Activated CD4-positive, alpha-beta T cell treated with anti-CD3 and anti-CD28 coated beads, Interleukin-2, amount 50 U/mL, for 4 hours (primary cell): Measurements from ENCODE around the gene SETD2.
"Not testable (repeated sequence)": the region's sequence is repeated elsewhere in the genome, so short reads cannot be mapped to it uniquely, and the experiment has no call there.

Experiments
- DNase-seq, 2 experiments: peaks; one replicate each; pipeline ENCODE4 v3.0.0-alpha.2; 2020

The SETD2 gene

DNA sequence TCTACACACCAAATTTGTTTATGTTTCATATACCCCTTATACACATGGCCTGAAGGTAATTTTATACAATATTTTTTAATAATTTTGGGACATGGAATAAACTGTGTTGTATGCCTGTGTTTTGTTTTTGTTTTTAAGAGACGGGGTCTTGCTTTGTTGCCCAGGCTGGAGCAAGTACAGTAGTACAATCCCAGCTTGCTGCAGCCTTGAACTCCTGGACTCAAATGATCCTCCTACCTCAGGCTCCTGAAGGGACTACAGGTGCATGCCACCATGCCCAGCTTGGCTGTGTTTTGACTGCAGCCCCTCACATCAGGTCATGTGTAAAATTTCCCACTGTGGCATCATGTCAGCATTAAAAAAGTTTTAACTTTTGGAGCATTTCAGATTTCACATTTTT lies 18.6 kb downstream of the SETD2 start:
- no peak for DNase-seq

DNA sequence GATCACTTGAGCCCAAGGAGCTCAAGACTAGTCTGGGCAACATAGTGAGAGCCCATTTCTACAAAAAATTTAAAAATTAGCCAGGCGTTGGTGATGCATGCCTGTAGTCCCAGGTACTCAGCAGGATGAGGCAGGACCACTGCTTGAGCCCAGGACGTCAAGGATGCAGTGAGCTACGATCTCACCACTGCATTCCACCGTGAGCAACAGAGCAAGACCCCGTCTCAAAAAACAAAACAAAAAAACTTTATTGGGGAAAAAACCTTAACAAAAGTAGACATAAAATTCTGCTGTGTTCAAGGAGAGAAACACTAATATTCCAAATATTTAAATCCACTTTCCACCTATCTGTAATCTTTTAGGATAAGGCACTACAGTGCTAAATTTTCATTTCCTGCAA lies 20.8 kb downstream of the SETD2 start:
- no peak for DNase-seq

DNA sequence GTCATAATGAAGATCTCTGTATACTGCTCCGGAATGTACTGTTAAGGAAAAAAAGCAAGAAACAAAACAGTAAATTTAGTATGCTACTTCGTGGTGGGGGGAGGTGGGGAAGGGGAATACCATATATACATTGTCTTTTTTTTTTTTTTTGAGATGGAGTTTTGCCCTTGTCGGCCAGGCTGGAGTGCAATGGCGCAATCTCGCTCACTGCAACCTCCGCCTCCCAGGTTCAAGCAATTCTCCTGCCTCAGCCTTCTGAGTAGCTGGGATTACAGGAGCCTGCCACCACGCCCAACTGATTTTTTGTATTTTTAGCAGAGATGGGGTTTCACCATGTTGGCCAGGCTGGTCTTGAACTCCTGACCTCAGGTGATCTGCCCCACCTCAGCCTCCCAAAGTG lies 21.4 kb downstream of the SETD2 start:
- DNase-seq = not testable (repeated sequence)

DNA sequence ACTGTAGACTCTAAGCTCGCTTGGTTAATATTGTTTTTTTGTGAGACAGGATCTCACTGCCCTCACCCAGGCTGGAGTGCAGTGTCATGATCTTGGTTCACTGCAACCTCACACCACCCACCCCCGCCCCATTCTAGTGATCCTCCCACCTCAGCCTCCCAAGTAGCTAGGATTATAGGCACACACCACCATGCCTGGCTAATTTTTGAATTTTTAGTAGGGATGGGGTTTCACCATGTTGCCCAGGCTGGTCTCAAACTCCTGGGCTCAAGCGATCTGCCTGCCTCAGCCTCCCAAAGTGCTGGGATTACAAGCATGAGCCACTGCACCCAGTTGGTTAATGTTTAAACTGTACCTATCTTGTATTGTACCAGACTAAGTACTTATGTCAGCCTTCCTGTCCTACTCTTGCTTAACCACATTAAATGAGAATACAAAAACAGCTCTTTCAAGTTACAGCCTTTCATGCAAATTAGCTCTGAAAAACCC lies 22.9 kb downstream of the SETD2 start:
- DNase-seq = not testable (repeated sequence)

DNA sequence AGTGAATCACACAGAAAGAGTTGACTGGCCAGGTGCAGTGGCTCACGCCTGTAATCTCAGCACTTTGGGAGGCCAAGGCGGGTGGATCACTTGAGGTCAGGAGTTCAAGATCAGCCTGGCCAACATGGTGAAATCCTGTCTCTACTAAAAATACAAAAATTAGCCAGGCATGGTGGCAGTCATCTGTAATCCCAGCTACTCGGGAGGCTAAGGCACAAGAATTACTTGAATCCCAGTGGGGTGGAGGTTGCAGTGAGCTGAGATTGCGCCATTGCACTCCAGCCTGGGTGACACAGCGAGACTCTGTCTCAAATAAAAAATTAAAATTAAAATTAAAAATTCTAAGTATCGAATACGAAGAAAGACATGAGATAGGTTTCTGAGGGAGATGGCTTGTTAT lies 23.4 kb downstream of the SETD2 start:
- not testable (repeated sequence) for DNase-seq

DNA sequence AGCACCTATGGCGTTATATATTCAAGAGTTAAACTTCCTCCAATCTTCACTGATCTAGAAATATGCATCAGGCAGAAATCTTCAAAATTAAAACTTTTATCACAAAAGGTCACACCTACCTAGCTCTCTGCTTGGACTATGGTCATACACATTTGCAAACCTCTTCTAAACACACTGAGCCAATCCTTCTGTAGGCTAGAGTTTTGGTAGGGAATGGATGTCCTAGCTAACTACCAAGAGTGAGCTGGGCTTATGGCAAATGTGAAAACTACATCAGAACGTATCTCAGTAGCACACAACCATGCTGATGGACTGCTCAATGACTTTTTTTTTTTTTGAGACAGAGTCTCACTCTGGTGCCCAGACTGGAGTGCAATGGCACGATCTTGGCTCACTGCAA lies 29.6 kb downstream of the SETD2 start:
- no peak for DNase-seq

DNA sequence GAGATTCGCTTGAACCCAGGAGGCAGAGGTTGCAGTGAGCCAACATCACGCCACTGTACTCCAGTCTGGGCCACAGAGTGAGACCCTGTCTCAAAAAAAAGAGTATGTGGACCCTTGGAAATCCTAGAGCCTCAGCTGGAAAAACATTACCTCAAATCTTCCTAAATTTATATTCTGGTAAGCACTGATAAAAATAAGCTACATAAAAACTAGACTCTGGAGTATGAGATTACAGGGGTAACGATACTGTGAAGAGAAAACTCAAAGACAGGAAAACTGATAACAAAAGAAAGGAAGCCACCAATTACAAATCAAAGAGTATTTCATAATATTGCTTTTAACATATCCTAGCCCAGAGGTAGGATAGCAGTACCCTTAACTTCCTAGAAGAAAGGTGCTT lies 30.3 kb downstream of the SETD2 start:
- DNase-seq = no peak

DNA sequence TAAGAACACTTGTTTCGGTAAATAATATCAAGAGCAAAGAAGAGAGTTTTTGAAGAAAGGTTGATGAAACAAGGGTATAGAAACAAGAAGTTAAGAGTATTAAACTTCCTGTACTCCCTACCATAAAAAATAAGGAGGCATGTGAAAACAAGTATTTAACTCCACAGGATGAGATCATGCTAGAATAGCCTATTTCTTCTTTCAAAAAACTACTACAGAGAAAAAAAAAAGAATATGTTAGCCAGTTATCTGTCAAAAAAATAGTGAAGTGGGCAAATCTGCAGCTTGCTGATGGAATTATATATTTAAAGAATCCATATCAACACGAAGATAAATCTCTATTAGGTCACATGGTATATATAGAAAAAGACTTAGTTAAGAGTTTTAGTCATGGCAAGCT lies 33.4 kb downstream of the SETD2 start:
- DNase-seq = no peak

DNA sequence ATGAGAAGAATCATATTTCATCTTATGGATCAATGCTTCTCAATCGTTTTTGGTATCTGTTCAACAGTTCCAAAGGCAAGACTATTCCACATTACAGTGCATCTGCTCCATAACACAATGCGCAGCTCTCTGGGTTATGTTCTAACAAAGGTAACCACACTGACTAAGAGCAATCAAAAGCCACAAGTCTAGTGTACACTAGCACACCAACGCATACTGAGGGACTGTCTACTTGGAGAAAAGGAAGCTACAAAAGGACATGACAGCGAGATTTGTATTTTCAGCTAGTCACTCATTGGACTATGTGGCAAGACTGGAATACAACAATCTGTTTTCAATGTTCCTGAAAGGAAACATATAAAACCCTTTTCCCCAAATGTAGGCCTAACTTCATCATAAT lies 35.8 kb downstream of the SETD2 start:
- no peak for DNase-seq

DNA sequence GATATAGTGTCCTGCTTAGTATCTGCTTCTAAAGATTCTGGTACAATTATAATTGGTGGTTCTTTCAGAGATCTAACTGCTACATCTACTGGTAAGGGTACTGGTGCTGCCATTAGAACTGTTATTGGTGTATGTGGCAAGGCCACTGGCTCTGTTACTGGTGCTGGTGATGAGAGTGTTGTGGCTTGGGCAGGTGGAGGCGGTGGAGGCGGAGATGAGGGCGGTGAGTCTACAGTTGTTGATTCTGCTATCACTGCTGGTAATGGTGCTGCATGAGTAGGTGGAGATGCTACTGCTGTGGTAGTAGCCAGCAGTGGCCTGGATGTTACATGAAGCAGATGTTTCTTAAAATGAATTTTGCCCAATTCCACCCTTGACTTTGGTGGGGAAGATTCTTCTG lies 40.1 kb downstream of the SETD2 start:
- DNase-seq = no peak

DNA sequence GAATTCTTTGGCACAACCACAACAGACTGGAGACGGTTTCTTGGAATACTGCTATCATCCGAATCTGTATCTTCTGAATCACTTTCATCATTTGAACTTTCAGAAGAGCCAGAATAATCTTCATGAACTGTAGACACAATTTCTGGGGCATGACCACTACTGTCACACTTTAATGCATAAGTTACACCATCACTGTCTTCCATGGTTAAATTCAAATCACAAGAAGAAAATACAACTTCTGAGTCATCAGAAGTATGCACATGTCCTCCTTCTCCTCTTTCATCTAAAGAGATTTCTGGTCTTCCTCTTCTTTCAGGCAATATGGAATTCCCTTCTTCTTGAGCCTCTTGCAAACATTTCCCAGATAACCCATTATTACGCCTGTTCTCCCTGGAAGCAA lies 42.5 kb downstream of the SETD2 start:
- DNase-seq = no peak

DNA sequence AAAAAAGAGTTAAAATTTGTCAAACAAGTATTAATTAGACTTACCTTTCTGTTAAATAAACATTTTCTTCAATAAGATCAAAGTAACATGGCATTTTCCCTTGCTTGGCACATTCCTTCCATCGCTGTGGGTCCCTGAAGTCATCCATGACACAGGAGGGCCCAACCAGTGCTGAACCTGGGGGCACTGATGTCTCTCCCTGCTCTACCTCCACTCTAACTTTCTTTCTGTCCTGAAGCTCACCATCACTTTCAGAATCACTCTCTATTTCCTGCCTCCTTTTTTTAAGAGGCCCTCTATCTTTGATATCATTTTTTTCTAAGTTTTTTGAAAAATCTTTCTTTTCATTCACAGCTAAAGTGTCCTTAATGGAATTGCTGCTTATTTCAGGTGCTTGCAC lies 43.8 kb downstream of the SETD2 start:
- no peak for DNase-seq

DNA sequence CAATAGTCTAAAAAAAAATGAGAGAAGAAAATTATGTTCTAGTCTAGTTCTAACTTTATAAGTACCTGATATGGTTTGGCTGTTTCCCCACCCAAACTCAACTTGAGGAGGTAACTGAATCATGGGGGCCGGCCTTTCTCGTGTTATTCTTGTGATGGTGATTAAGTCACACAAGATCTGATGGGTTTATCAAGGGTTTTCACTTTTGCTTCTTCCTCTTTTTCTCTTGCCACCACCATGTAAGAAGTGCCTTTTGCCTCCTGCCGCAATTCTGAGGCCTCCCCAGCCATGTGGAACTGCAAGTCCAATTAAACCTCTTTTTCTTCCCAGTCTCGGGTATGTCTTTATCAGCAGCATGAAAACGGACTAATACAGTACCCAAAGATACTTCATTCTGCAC lies 44.5 kb downstream of the SETD2 start:
- not testable (repeated sequence) for DNase-seq

DNA sequence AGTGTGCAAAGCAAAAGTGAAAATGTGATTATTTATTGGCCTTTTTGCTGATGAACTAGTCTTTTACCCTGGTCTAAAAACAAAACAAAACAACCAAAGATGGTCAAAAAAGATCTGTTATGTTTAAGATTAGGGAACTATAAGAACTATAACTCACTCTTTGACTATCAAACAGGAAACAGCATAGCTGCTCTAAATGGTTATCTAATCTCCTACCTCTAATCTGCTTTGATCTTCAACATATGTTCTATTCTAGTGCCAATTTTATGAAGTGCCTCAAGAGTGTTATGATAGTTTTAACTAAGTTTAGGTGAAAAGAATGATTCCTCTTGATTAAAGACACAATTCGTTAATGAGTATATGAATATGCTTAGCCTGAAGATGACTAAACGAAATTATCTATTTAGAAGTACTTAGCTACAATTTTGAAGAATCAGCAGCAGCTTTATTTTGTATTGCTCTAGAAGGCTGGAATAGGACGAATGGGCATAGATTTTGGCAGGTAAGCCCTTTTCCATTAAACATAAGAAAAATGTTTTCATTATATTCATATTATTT lies 46.0 kb downstream of the SETD2 start:
- no peak for DNase-seq

DNA sequence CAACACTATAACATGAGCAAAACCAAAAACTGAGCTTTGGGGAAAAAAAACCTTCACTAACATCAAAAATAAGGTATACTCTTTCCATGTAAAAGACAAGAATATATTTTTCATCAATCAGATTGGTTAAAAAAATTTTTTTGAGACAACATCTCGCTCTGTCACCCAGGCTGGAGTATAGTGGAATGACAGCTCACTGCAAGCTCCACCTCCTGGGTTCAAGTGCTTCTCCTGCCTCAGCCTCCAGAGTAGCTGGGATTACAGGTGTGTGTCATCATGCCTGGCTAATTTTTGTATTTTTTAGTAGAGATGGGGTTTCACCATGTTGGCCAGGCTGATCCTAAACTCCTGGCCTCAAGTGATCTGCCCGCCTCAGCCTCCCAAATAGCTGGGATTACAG lies 48.4 kb downstream of the SETD2 start:
- not testable (repeated sequence) for DNase-seq

DNA sequence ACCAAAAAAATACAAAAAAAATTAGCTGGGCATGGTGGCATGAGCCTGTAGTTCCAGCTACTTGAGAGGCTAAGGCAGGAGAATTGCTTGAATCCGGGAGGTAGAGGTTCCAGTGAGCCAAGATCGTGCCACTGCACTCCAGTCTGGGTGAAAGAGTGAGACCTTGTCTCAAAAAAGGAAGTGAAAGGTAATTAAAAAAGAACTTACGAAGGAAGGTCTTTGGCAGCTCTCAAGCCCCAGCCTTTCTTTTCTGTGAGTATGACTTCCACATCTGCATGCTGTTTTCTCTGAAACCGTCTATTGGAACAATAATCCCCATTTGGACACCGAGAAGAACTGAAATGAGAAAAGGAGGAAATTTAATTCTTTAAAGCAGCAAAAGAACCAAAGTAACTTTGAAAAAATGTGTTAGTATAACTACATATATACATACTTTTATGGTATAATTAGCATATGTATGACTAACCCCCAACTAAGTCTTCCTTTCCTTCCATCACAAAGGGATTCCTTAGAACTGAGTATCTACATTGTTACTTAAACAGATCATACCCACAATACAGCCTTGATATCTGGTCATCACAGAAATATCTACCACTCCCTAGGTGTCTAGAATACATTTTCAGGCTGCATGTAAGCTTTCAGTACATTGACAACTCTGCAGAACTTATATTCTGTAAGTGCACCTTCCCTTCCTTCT lies 50.1 kb downstream of the SETD2 start:
- DNase-seq = no peak

DNA sequence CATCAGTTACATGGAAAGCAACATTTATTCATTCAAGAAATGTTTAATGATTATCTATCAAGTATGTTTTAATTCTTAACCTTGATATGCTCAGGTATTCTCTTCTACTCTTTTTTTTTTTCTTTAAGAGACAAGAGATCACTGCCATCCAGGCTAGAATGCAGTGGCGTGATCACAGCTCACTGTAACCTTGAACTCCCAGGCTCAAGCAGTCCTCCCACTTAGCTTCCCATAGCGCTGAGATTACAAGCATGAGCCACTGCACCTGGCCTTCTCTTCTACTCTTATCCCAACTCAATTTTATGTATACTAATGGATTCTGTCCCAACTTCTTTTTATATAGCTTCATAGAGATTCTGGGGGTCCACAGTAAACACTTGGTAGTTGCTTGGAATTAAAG lies 50.9 kb downstream of the SETD2 start:
- DNase-seq = no peak

DNA sequence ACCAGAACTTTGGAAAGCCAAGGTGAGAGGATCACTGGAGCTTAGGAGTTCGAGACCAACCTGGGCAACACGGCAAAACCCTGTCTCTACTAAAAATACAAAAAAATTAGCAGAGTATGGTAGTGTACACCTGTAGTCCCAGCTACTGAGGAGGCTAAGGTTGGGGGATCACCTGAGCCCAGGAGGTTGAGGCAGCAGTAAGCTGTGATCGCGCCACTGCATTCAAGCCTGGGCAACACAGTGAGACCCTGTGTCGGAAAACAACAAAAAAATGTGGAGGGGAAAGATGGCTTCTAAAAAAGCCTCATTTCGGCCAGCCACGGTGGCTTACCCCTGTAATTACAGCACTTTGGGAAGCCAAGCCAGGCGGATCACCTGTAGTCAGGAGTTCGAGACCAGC lies 54.5 kb downstream of the SETD2 start:
- DNase-seq = no peak

DNA sequence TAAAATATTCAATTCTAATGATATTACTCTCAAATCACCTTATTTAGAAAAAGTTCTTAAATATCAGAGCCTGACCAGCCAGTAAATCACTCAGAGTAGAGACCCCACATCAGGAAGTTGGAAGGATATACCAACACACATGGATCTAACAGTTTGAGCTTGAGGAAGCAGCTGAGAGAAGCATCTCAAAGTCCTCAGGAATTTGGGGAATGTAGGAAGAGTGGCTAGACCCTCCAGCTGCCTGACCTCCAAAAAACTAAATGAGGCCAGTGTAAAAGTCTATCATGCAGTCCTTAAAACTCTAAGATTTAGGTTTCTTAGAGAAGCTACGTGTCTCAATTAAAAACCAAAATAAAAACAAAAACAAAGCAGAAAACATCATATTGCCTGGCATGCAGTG lies 55.4 kb downstream of the SETD2 start:
- no peak for DNase-seq

DNA sequence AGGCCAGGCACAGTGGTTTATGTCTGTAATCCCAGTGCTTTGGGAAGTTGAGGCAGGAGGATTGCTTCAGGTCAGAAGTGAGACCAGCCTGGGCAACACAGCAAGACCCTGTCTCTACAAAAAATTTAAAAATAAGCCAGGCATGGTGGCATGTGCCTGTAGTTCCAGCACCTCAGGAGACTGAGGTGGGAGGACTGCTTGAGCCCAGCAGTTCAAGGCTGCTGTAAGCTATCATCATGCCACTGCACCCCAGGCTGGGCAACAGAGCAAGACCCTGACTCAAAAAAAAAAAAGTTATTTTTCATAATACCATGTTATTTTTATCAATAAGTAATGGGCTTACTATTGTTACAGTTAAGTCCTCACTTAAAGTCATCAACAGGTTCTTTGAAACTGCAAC lies 59.7 kb downstream of the SETD2 start:
- no peak for DNase-seq

DNA sequence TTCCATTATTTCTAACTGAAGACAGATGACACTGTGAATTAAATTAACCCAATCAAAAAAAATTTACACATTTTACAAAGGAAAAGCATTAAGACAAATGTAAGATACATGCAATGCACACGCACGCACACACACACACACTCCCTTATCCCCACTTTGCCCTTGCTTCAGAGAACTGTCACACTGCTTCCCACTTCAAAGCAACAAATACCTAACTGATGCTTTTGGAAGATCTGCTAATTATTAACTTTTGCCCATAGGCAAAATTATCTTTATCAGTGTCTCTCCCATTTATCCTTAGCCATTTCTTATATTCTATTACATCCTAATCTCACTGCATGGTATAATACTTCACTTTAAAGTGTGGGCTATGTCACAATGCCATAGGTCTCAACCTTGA lies 60.3 kb downstream of the SETD2 start:
- DNase-seq = no peak

DNA sequence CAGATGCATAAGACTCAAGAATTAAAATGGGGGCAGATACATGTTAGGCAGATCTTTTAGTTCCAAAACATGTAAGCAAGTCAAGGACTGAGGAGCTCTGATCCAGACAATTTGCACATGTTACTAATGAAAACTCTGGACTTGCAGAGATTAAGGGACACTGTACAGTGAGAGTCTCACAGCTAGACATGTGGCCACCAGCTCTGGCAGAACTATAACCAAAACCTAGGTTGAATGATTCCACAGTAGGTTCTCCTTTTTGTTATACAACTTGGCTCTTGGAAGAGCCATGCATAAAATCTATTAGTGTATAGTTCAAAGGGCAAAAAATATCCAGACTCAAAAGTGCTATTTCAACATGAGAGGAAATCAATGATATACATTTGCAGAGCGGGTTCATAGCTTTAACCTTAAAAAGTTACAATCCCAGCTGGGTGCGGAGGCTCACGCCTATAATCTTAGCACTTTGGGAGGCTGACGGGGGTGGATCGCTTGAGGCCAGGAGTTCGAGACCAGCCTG lies 61.8 kb downstream of the SETD2 start:
- no peak for DNase-seq

DNA sequence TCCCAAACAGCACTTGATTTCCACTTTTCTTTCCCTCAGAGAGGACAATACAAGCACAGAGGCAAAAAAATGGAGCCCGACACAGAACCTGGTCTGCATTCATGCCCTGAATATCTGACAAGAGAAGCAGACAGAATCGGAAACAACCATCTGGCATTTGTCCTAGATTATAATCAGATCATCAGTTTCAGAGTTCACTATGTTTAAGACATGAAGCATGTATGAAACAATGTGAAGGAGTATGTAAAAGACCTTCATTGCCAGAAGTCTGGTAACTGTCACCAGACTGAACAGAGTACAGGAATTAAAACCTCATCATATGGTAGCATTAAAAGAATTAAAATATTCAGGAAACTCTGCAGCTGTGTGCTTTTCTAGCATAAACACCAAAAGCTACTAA lies 65.0 kb downstream of the SETD2 start:
- DNase-seq = no peak

DNA sequence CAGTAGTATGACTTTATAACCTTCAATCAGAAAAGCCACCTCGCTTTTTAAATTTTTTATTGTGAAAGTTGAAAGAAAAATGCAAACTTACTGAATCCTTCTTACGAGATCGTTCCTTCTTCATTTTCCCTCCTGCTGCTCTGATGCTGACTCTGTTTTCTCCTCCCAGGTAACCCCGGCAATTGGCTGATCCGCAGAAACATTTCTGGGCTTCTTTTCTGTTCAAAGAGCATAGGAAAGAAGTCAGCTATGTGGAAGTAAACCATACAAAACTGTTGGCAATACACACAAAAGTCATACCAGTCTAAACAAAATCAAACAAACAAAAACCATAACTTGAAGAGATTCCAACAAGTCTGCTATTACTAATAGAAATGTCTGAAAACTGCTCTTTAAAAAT lies 66.0 kb downstream of the SETD2 start:
- DNase-seq = no peak

DNA sequence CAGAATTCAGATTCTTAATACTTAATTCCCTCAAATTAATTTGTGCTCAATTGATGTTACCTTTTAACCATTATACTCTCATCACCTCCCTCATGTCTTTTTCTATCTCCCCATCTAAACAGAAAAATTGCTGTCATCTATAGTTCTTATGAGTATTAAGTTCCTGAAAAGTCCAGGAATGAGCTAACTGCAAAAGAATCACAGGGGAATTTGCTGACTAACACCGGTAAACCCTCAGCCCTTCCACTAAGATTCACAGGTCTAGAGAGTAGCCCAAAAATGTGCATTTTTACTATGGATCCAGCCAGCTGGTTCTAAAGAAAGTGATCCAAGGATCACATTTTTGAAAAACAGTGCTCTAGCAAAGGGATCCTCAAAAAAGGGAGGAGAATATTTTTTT lies 67.0 kb downstream of the SETD2 start:
- no peak for DNase-seq
